ENCODE results near the gene ACKR3.

The ACKR3 gene

GRCh38 chr2:236566596-236566995 lies 3.0 kb upstream of the ACKR3 start:
- no peak for DNase-seq (ENCODE audit: low read depth, low spot score)

DNA sequence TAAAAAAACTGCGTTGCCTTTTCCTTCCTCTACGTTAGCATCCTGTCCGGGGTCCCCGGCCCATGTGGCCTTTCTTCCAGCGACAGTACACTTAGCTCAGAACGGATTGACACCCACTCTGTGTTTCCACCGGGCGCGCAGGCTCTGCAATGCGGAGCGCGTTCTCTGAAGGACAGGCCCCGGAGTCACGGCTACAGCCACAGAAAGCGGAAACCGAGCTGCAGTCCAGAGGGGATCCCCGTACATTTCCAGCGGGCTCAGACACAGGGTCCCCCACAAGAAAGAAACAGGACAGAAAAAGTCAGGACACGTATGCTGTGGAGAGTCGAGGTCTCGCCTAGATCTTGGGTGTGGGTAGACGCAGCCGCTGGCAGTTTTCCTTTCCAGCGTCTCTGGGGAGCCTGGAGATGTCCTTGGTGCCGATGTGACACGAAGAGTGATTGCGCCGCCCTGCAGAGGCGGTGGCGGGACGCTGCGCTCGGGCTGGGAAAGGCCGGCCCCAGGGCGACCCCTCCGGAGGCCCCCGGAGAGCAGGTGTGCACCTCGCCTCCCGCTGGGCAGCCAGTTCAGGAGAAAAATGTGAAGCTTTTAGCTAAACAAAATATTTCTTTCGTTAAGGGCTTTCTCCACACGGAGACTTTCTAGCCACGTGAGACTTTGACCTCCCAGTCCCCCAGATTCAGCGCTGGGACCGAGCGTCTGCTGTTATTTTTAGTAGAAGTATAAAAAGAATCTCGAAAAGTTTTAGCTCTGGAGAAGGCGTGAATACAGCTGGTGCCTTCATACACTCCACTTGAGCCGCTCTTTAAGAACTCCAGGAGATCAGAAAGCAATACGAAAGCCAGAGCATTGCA lies 1.3 kb upstream of the ACKR3 start:
- DNase-seq (ENCODE audit: low read depth, low spot score) = no peak
- no peak overlapping the region for H3K27ac ChIP-seq

More at GRCh38 chr2:236566596-236566995, 3.0 kb upstream of the ACKR3 start:
- H3K27ac ChIP-seq = no peak overlapping the region

- no peak overlapping the region for H3K27ac ChIP-seq
- DNase-seq (ENCODE audit: low read depth, low spot score) = no peak
These were observed 578 bp upstream of the ACKR3 start for GRCh38 chr2:236568922-236569572.

- H3K27ac ChIP-seq = no peak overlapping the region
- no peak for DNase-seq (ENCODE audit: low read depth, low spot score)
These were observed 650 bp downstream of the ACKR3 start for GRCh38 chr2:236570081-236570868.

DNA sequence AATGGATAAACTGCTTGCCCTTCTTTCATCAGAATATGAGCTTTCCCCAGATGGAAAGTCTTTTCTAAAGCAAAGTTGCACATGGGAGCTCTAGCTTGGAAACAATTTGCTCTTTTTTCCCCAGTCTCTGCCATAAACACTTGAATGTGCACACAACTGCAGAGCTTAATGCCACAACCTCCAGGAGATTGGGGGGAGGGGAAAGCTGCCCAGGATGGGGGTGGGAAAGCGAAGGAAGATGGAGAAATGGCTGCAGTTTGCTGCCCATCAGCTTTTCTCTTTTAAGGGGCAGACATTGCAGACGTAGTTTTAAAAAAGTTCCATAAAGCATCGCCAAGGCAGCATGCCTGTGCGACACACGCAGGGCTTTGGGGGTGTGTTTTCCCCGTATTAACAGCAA lies 1.5 kb downstream of the ACKR3 start:
- H3K27ac ChIP-seq = no peak overlapping the region
- no peak for DNase-seq (ENCODE audit: low read depth, low spot score)

GRCh38 chr2:236572482-236572881 lies 2.9 kb downstream of the ACKR3 start:
- no peak for DNase-seq (ENCODE audit: low read depth, low spot score)
- H3K27ac ChIP-seq = no peak overlapping the region

DNA sequence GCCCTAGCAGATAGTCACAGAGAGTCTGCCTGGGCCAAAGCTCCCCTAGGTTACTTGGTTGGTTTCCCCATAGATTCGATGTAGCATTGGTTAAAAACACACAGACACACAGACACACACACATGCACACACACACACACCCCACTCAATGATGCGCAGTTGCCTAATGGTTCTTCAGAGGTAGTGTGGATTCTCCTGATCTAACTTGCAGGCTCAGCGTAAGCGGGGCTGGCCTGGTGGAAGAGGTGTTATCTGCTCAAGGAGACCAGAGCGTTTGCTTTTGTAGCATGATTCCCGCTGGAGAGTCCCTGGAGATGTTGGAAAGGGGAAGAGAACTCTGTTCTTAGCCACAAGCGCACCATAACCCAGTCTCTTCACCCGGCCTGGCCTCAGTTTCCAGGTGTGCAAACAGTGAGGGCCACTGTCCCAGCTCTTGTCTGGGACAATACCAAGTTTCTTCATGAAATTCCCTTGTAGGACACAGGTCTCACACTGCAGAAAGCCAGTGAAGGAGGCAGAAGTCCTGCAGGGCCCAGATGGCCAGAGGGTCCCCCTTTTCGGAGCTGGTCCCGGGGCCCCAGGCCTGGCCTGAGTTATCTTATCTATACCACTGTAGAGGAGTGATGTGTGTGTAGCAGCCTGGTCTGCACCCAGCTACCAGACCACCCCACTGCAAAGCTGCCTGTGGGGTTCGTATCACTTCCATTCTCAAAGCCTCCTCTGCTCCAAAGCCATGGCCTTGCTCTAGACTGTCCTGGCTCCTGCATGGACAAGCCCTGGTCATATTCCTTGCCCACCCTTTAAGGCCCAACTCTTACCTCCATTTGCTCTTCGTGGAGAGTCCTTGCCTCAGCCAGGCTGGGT lies 3.7 kb downstream of the ACKR3 start:
- no peak for DNase-seq (ENCODE audit: low read depth, low spot score)
- no peak overlapping the region for H3K27ac ChIP-seq

GRCh38 chr2:236574000-236574399 lies 4.4 kb downstream of the ACKR3 start:
- DNase-seq (ENCODE audit: low read depth, low spot score) = no peak
- H3K27ac ChIP-seq = no peak overlapping the region

- H3K27ac ChIP-seq = no peak overlapping the region
- DNase-seq (ENCODE audit: low read depth, low spot score) = no peak
These were observed 5.0 kb downstream of the ACKR3 start for GRCh38 chr2:236574424-236575145.

DNA sequence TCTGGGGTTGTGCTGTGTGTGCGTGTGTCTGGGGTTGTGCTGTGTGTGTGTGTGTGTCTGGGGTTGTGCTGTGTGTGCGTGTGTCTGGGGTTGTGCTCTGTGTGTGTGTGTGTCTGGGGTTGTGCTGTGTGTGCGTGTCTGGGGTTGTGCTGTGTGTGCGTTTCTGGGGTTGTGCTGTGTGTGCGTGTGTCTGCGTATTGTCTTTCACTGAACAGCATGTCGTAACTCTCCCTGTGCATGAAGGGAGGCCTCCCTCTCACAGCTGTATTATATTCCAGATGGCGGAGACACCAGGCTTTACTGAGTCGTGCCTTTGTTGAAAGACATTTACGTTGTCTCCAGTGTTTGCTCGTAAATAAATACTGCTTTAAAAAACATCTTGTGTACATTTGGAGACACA lies 5.9 kb downstream of the ACKR3 start:
- no peak for DNase-seq (ENCODE audit: low read depth, low spot score)
- no peak overlapping the region for H3K27ac ChIP-seq

DNA sequence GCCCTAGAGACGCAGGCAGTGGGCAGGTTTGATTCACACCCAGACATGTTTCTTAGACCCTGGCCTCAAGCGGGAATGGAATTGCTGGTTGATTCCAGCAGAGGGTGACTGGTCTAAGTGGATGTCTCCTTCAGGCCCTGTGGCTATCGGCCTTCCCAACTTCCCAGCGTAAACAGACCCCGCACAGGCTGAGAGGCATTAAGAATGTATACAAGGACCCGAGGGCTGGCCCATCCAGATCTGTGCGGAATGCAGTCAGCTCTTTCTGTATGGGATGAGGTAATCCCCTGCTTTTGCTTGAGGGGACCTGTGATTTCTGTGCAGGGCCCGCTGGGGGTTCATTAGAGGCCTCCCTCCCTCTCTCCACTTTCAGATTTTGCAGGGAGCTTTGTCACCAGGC lies 6.5 kb downstream of the ACKR3 start:
- no peak overlapping the region for H3K27ac ChIP-seq
- no peak for DNase-seq (ENCODE audit: low read depth, low spot score)

DNA sequence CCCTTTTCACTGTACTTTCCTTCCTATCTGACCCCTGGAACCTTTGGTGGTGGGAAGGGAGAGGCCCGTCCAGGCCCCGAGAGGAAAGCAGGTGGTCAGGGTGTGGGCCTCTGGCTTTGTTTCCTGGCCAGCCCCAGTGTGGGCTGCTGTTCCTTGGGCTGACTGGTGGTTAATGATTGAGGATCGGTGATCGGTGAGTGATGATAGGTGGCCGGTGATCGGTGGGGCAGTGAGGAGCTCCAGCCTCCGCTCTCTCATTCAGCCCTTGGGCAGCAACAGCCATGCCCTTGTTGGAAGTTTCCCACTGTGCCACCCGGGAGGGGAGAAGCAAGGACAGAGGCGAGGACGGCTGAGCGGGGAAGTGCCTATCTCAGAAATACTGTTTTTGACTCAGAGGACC lies 7.3 kb downstream of the ACKR3 start:
- no peak for DNase-seq (ENCODE audit: low read depth, low spot score)
- no peak overlapping the region for H3K27ac ChIP-seq

DNA sequence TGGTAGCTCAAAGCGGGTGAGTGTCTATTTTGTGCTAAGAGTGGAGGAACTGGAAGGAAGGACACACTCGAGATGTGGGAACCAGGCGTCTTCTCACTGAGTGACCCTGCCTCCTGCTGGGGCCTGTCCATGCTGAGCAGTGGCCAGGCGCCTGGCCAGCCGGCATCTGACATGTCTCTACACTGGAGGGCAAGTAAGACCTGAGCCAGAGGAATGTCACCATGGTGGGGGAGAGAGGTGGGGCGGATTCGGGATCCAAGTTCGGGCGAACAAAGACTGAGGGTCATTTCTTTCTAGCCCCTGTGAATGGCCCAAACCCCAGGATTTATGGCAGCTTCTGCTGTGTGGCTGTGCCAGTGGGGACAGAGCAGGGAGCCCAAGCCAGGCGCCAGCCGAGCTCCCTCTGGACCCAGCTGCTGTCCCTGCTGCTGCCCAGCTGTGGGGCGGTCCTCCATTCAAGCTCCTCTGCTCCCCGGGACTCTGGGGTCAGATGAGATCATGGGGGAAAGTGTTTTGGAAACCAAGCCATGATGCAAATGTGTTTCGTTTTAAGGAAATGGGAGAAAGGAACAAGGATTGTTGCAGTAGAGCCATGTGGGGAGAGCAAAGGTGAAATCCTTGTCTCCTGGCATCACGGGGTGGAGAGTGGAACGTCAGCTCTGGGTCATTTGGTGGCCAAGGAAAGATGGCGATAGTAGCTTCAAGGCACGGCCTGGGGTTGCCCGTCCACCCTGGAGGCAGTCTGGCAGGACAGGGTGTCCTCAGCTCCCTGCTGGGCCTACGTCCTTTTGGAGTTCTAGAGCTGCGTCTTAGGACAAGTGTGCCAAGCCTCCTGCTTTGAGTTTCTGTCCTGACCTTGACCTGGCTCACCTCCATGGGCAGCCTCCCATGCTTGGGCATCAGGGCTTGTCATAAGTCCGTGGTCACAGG lies 8.1 kb downstream of the ACKR3 start:
- no peak for DNase-seq (ENCODE audit: low read depth, low spot score)
- no peak overlapping the region for H3K27ac ChIP-seq

DNA sequence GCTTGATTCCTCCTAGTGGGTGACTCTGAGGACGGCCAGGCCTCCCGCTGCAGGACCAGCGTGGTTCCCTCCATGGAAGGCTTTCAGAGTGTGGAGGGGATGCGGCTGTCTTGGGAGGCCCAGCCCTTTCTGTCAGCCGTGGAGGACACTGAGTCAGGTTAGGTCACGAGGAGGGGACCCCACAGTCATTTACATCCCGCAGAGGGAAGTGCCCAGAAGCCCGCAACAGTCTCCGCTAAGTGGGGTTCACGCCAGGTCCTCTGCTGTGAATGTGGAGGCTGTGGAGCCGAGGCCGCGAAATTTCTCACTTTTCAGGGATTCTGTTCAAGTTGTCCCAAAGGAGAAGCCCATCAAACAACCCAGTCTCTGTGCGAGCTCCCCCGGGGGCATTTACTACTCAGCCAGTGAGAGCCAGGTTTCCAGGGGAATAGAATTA lies 8.8 kb downstream of the ACKR3 start:
- no peak for DNase-seq (ENCODE audit: low read depth, low spot score)
- no peak overlapping the region for H3K27ac ChIP-seq

GRCh38 chr2:236579048-236579745 lies 9.6 kb downstream of the ACKR3 start:
- DNase-seq (ENCODE audit: low read depth, low spot score) = no peak

DNA sequence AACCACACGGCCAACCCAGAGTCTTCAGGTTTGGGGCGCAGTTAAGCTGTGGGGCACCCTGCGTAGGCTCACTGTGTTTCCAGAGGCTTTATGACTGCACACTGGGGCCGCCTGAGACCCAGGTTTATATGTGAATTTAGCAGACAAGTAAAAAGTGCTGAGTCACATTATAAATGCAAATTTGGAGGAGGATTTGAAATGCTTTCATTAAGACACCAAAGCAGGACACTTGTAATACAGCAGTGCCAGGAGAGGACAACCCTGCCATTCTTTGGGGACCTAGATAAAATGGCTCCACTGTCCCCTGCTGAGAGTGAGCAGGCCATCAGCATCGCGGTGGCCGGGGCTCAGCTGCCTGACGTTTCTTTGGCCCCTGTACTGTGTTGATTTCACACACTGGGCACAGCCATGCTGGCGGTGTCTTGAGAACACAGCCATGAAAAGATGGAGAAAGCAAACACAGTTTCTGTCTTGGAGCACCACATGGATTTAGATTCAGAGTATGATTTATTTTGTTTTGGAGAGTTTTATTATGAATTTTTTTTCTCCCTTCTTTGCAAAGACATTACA lies 10.2 kb downstream of the ACKR3 start:
- no peak overlapping the region for H3K27ac ChIP-seq

More at GRCh38 chr2:236579048-236579745, 9.6 kb downstream of the ACKR3 start:
- H3K27ac ChIP-seq = no peak overlapping the region

GRCh38 chr2:236580746-236581355 lies 11.2 kb downstream of the ACKR3 start:
- DNase-seq (ENCODE audit: low read depth, low spot score) = no peak

More for the DNA sequence above, 10.2 kb downstream of the ACKR3 start:
- no peak for DNase-seq (ENCODE audit: low read depth, low spot score)

More at GRCh38 chr2:236580746-236581355, 11.2 kb downstream of the ACKR3 start:
- no peak overlapping the region for H3K27ac ChIP-seq

Measured in epithelial cell of prostate (primary cell).